Measurements from ENCODE around the gene SIRPB1.
"Not testable (repeated sequence)": the region's sequence is repeated elsewhere in the genome, so short reads cannot be mapped to it uniquely, and the experiment has no call there.

SIRPB1 gene

GRCh38 chr20:1622450-1622849 is 2.6 kb upstream of the SIRPB1 start:
- TF ChIP-seq CTCF (IDR thresholded peaks at IDR 0.05): no peak
- Histone ChIP-seq H3K4me3 (no peak overlapping the region), H3K27ac (no peak overlapping the region)
- DNase-seq (ENCODE audit: low spot score): no peak

GRCh38 chr20:1621316-1621715 is 1.5 kb upstream of the SIRPB1 start:
- no peak for DNase-seq (ENCODE audit: low spot score)
- Histone ChIP-seq H3K27ac (no peak overlapping the region), H3K4me3 (no peak overlapping the region)
- TF ChIP-seq CTCF (IDR thresholded peaks at IDR 0.05): no peak

- TF ChIP-seq CTCF (IDR thresholded peaks at IDR 0.05): no peak
- no peak for DNase-seq (ENCODE audit: low spot score)
- Histone ChIP-seq H3K4me3 (no peak overlapping the region), H3K27ac (no peak overlapping the region)
Measured at GRCh38 chr20:1618954-1619540, 762 bp downstream of the SIRPB1 start.

- H3K27ac ChIP-seq: no peak overlapping the region
- no peak for DNase-seq (ENCODE audit: low spot score)
- no peak overlapping the region for H3K4me3 ChIP-seq
- no peak for TF ChIP-seq CTCF (IDR thresholded peaks at IDR 0.05)
Measured at GRCh38 chr20:1618479-1618878, 1.3 kb downstream of the SIRPB1 start.

GRCh38 chr20:1616858-1617434 is 2.9 kb downstream of the SIRPB1 start:
- no peak overlapping the region for H3K27ac ChIP-seq
- H3K4me3 ChIP-seq: no peak overlapping the region
- no peak for DNase-seq (ENCODE audit: low spot score)

GRCh38 chr20:1610404-1610803 is 9.4 kb downstream of the SIRPB1 start:
- H3K4me3 ChIP-seq; DNase-seq (ENCODE audit: low spot score); H3K27ac ChIP-seq: not testable (repeated sequence)

More at GRCh38 chr20:1616858-1617434, 2.9 kb downstream of the SIRPB1 start:
- no peak for TF ChIP-seq CTCF (IDR thresholded peaks at IDR 0.05)

GRCh38 chr20:1608678-1609347 is 11.0 kb downstream of the SIRPB1 start:
- H3K27ac ChIP-seq; DNase-seq (ENCODE audit: low spot score); H3K4me3 ChIP-seq: not testable (repeated sequence)

- Histone ChIP-seq H3K27ac (no peak overlapping the region), H3K4me3 (no peak overlapping the region)
- no peak for TF ChIP-seq CTCF (IDR thresholded peaks at IDR 0.05)
- DNase-seq (ENCODE audit: low spot score): no peak
Measured at GRCh38 chr20:1600736-1601135, 19.1 kb downstream of the SIRPB1 start.

All from coronary artery (tissue), 2 donors.